ENCODE data around the gene DCUN1D1.

DNA sequence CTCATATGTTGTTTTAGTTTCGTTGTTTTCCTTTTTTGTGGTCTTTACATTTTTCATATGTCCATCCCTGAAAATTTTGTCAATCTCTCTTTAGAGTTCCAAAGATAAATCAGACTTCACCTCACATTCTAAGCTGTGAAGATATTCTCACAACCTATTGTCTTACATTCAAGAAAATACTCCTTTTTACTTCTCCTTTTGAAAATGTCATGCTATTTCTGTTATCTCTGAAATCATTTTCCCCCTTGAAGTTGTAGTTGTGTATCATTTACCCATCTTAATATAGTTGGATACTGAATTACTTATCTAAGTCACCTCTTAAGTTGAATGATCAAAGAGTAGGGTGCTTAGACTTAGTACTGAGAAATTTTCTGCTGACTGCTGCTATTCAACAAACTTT lies 74.3 kb downstream of the DCUN1D1 start:
- TF ChIP-seq CTCF (IDR thresholded peaks at IDR 0.05) (no peak), POLR2AphosphoS5 (IDR thresholded peaks at IDR 0.05; ENCODE audit: insufficient read depth in 1 of 2, low read depth in 1 of 2) (no peak), POLR2A (IDR thresholded peaks at IDR 0.05) (no peak)
